Esophagus muscularis mucosa (tissue), 3 donors: ENCODE data around the gene ATP11A.

Source experiments
- CTCF ChIP-seq, 3 experiments: fragments of 200-600 bp in 2 of 3; fragments of 450-650 bp in 1 of 3; sonication (generic) in 2 of 3; IDR thresholded peaks; one replicate each; pipeline ENCODE4 v1.5.1; 2017 to 2019; ENCODE audit warnings: antibody characterized with exemption in 3 of 3, mild to moderate bottlenecking in 2 of 3, moderate library complexity in 1 of 3
- POLR2A ChIP-seq: fragments of 450-650 bp; IDR thresholded peaks from one replicate; pipeline ENCODE4 v1.6.1; 2017; ENCODE audit warnings: antibody characterized with exemption, moderate library complexity, mild to moderate bottlenecking, low read depth
- POLR2AphosphoS5 ChIP-seq, 2 donors: sonication (generic); formaldehyde crosslinking; IDR thresholded peaks; one replicate each; pipeline ENCODE4 v1.6.1; 2017; ENCODE audit warnings: antibody characterized with exemption in 2 of 2

- no peak for TF ChIP-seq CTCF (IDR thresholded peaks at IDR 0.05)
- no peak for TF ChIP-seq POLR2A
- TF ChIP-seq POLR2AphosphoS5 (IDR thresholded peaks at IDR 0.05): peak; percentile 35 to 65
Measured at GRCh38 chr13:112740502-112741131, 50.8 kb downstream of the ATP11A start.
